ENCODE data around the gene SOS2.

DNA sequence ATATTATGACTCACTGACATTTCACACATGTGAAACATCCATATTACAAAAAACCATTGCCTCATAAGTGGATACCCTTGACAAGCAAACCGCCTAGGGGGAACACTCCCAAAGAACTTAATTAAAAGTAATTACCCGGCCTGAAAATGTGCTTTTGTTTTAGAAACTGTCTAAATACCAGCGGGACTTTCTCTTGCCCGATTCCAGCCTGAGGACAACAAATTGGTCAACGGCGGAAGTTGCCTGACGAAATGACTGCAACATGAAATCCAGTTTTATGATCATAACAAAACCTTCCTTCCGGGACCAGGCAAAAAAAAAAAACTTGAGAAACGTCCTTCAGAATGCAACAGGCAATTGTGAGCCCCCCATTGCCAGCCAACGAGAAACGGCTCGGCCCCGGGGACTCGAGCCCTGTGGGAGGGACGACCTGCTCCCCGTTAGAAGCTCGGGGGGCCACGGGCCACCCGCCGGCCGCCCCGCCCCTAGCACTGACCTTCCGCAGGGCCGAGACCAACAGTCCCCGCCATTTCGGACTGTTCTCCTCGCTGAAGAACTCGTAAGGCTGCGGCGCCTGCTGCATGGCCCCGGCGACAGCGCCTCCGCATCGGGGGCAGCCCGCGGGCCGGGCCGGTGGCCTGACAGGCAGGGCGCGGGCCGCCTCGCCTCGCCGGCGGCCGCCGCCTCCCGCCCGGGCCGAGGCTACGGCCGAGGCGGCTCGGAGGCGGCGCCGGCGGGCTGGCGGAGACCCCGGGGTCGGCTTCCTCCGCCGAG is 490 bp downstream of the SOS2 start:
- TF ChIP-seq POLR2A (IDR thresholded peaks at IDR 0.05; ENCODE audit: low read length) (no peak), GATA1 (IDR thresholded peaks at IDR 0.05; ENCODE audit: low read depth, low read length) (no peak)

Data from erythroblast (primary cell).